Measurements from ENCODE around the gene KIAA0513.
"Not testable (repeated sequence)": the region's sequence is repeated elsewhere in the genome, so short reads cannot be mapped to it uniquely, and the experiment has no call there.

KIAA0513 gene

DNA sequence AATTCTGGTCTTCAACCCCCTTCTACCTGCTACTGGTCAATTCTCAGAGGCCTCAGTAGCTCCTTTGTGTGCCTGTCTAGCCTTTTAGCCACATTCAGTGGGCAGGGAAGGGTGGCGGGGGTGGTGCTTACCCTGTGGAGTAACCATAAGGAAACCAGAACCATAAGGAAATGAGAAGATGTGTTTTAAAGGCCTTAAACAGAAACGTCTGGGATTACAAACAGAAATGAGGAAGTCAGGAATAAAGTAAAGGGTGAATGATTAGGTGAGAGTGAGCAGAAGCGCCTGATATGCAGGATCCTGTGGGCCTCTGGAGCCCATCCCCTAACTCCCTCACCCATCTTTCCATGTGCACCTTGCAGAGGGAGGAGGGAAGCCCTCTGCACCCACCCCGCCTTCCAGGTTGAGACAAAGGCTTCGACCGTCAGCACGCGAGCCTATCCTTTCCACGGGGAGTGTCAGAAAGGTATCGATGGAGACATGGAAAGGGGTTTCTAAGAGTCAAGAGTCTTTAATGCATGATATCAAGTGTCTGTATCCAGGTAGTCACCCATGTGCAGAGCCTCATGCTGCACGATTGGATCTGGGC is 20.4 kb downstream of the KIAA0513 start:
- no peak for DNase-seq (ENCODE audit: low spot score in 2 of 2)

DNA sequence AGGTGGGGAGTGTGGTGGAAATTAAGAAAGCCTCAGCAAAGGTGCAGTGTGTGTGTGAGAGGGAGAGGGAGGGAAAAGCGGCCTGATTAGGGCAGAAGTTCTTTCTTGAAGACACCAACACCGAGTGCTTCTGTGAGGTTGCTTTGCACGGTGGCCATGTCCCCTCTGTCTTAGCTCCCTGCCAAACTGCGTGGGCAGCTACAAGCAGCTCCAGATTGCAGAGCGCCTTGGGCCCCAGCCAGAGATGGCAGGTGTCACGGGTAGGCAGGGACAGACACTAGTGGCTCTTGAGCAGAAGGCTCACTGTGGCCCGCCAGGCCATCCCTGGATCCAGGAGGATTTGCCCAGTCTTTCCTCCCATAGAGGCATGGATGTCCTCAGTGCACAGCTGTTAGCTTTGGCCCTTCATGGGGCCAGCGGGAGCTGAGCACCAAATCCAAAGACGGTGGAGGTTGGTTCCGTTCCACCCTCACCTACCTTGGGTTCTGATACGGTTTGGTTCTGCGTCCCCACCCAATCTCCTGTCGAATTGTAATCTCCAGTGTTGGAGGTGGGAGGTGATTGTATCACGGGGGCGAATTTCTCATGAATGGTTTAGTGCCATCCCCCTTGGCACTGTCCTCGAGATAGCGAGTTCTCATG is 21.4 kb downstream of the KIAA0513 start:
- no peak overlapping the region for H3K4me3 Mint-ChIP-seq
- H3K4me1 Mint-ChIP-seq: no peaks in the 10 kb centered on the region

More for the DNA sequence above, 20.4 kb downstream of the KIAA0513 start:
- no peak overlapping the region for H3K4me3 Mint-ChIP-seq
- H3K27ac Mint-ChIP-seq: no peak overlapping the region
- ATAC-seq: no peak
- no peaks in the 10 kb centered on the region for H3K36me3 Mint-ChIP-seq
- H3K4me1 Mint-ChIP-seq: no peaks in the 10 kb centered on the region
- no peaks in the 10 kb centered on the region for H3K9me3 Mint-ChIP-seq

DNA sequence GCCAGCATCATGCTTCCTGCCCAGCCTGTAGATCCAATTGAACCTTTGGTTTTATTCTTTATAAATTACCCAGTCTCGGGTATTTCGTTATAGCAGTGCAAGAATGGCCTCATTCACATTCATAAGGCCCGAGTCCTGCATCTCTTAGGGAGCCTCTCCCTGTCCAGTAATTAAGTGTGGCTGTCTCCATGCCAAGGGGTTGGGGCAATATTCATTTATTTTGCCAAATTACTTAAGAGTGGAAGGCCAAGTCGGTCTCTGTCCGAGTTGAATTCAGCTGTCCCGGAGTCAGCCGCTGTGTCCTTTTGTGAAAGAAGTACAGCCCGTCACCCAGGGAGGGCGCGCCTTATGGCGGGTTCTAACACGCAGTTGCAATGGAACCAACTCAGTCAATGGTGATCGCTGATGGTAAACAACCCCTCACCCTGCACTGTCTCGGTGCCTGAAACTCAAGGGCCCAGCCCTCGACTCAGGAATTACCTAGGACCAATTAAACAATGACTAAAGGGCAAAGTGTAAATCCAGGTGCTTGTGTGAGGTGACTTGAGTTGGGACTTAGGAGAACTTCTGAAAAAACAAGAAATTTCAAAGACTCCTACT is 22.2 kb downstream of the KIAA0513 start:
- ATAC-seq: no peak
- no peak overlapping the region for H3K4me3 Mint-ChIP-seq
- no peak for DNase-seq (ENCODE audit: low spot score in 2 of 2)
- peak overlapping the region; percentile 75 for H3K27ac Mint-ChIP-seq
- no peaks in the 10 kb centered on the region for H3K36me3 Mint-ChIP-seq
- no peaks in the 10 kb centered on the region for H3K4me1 Mint-ChIP-seq
- H3K9me3 Mint-ChIP-seq: no peaks in the 10 kb centered on the region

More for the DNA sequence above, 21.4 kb downstream of the KIAA0513 start:
- Mint-ChIP-seq H3K9me3 (no peaks in the 10 kb centered on the region), H3K36me3 (no peaks in the 10 kb centered on the region), H3K27ac (peak overlapping the region; percentile 75)
- ATAC-seq (no peak), DNase-seq (ENCODE audit: low spot score in 2 of 2) (no peak)

DNA sequence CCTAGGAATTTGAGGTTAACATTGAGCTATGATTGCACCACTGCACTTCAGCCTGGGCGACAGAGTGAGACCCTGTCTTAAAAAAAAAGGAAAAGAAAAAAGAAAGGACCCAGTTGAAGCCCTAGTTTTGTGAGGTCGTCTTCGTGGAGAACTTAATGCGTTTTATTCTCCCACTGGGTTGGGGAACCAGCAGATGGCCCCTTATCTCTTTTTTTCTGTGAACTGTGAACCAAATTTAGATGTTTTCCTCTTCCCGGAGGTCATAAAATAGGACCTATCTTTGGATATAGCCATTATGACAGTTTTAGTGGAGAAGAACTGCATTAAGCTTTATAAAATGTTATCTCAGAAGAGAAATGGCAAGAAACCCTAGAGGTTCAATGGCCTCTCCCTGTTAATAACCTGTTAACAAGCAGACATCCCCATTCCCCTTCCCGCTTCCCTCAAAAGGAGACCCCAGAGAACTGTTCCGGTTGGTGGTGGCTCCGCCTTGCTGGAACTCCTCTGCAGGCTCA is 23.5 kb downstream of the KIAA0513 start:
- ATAC-seq (no peak), DNase-seq (ENCODE audit: low spot score in 2 of 2) (no peak)
- H3K27ac Mint-ChIP-seq: no peak overlapping the region
- H3K4me3 Mint-ChIP-seq: no peak overlapping the region
- H3K4me1 Mint-ChIP-seq: peaks cover 12% of the 10 kb centered on the region
- H3K36me3 Mint-ChIP-seq: peaks cover 6% of the 10 kb centered on the region
- H3K9me3 Mint-ChIP-seq: no peaks in the 10 kb centered on the region

DNA sequence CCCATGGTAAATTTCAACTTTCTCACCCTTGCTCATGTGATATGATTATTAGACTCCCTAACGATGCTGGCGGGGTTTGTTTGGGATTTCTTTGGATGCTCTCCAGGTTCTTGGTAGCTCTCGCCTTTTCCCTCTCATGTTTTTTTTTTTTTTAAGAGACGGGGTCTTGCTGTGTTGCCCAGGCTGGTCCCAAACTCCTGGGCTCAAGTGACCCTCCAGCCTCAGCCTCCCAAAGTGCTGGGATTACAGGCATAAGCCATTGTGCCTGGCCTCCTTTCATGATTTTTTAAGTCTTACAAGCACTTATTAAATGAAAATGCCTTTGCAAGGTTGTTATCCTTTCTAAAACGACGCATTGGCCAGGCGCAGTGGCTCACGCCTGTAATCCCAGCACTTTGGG is 24.1 kb downstream of the KIAA0513 start:
- H3K9me3 Mint-ChIP-seq: no peaks in the 10 kb centered on the region
- H3K27ac Mint-ChIP-seq: no peak overlapping the region
- DNase-seq (ENCODE audit: low spot score in 2 of 2) (no peak), ATAC-seq (no peak)
- H3K36me3 Mint-ChIP-seq: peaks cover 12% of the 10 kb centered on the region
- H3K4me1 Mint-ChIP-seq: peaks cover 17% of the 10 kb centered on the region
- no peak overlapping the region for H3K4me3 Mint-ChIP-seq

DNA sequence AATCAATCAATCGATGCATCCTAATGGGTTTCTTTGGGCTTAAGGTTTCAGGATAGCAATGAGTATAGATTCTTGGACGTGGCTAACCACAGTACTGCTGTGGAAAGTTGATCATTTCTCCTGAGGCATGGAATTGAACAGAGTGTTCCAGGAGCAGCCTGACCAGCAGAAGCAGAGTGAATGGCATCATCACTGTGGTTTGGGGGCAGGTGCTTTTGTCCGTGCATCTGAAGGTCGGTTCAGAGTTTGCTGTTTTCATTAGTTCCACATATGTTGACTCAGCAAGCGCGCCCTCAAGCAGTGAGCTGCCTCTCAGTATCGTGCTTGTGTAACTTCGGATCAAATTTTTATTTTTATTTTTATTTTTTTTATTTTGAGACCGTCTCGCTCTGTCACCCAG is 24.9 kb downstream of the KIAA0513 start:
- Mint-ChIP-seq H3K9me3 (no peaks in the 10 kb centered on the region), H3K4me3 (no peak overlapping the region), H3K27ac (no peak overlapping the region), H3K4me1 (peaks cover 26% of the 10 kb centered on the region), H3K36me3 (peaks cover 12% of the 10 kb centered on the region)
- ATAC-seq: no peak
- DNase-seq (ENCODE audit: low spot score in 2 of 2): no peak

DNA sequence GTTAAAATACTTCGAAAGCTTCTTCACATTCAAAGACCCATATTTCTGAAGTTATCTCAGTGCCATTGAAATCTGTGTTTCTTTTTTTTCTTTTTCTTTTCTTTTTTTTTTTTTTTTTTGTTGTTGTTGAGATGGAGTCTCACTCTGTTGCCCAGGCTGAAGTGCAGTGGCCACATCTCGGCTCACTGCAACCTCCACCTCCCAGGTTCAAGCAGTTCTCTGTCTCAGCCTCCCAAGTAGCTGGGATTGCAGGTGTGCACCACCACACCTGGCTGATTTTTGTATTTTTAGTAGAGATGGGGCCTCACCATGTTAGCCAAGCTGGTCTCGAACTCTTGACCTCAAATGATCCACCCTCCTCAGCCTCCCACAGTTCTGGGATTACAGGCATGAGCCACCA is 26.7 kb downstream of the KIAA0513 start:
- not testable (repeated sequence) for H3K4me3 Mint-ChIP-seq; ATAC-seq; H3K27ac Mint-ChIP-seq; DNase-seq (ENCODE audit: low spot score in 2 of 2); H3K9me3 Mint-ChIP-seq
- Mint-ChIP-seq H3K36me3 (peaks cover 12% of the 10 kb centered on the region), H3K4me1 (peaks cover 30% of the 10 kb centered on the region)

DNA sequence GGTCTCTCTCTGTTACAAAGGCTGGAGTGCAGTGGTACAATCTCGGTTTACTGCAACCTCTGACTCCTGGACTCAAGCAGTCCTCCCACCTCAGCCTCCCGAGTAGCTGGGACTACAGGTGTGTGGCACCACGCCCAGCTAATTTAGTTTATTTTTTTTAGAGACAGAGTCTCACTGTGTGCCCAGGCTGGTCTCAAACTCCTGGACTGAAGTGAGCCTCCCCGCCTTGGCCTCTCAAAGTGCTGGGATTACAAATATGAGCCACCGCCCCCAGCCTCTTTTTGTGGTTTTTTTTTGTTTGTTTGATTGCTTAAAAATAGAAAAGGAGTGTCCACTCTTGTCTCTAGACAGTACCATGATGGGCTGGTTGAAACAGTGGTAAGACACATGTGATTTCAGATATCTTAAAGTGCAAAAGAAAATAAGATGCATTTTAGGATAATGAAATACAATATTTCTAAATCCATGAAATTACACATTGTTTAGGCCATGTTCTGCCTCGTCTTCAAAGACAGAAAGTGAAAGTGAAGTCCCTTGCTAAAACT is 27.4 kb downstream of the KIAA0513 start:
- Mint-ChIP-seq H3K4me3 (peak overlapping the region; percentile 64), H3K4me1 (peaks cover 30% of the 10 kb centered on the region), H3K9me3 (no peaks in the 10 kb centered on the region), H3K36me3 (peaks cover 12% of the 10 kb centered on the region), H3K27ac (peak overlapping the region; percentile 70)
- DNase-seq (ENCODE audit: low spot score in 2 of 2) (no peak), ATAC-seq (no peak)

DNA sequence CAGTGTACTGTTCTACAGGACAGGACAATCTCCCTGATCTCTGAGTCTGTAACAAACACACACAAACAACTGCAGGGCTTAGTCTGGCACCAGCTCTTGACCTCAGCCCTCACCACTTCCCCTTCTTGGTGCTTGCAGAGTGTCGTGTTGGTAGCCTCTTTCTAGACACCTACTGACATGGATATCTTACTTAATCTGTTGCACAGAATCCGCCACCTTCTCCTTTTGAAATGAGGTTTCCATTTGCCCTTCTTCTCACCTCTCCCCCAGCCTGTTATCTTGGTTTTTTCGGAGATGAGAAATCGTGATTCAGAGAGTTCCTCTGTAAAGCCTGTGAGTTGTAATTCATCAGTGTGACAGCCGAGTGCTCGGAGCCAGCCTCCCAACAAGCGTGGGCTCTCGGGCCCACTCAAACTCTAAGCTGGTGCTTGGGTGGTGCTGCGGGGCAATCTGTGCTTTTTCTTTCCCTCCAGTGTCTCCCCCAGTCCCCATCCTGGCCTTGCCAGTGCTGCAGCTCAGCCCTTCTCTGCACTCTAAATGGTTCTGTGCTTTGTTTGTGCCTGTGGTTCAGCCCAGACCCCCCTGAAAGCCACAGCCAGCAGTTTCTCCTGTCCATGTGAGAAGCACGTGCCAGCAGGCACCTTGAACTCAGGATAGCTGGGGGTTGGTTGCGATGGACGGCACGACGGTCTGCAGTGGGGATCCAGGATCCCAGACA is 28.1 kb downstream of the KIAA0513 start:
- Mint-ChIP-seq H3K4me1 (peaks cover 30% of the 10 kb centered on the region), H3K27ac (peak overlapping the region; percentile 70), H3K36me3 (peaks cover 12% of the 10 kb centered on the region), H3K9me3 (no peaks in the 10 kb centered on the region), H3K4me3 (peak overlapping the region; percentile 64)
- ATAC-seq (peak; percentile 98), DNase-seq (ENCODE audit: low spot score in 2 of 2) (peak; percentile 41 to 86)

DNA sequence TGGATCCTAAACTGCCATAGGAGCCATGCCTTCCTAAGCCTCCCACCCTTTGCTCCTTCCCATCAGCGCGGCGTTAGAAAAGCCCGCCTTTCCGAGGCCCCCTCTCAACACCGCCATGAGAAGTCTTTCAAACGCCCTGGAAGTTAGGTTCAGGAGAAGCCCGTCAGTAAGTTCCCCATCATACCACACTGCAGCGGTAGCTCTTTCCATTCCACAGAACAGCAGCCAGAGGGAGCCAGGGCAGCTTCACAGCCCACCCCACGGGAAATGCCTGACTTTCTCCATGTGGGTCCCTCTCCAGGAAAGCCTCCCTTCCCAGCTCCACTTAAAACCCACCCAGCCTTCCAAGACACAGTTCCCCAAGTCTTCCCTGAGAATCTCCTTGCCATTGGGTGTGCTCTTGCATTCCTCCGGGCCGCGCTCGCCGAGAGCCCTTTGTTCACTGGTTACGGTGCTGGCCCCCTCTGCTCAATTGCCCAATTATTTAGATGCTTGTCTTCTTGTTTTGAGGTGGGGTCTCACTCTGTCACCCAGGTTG is 28.7 kb downstream of the KIAA0513 start:
- peaks cover 32% of the 10 kb centered on the region for H3K4me1 Mint-ChIP-seq
- no peak for DNase-seq (ENCODE audit: low spot score in 2 of 2)

DNA sequence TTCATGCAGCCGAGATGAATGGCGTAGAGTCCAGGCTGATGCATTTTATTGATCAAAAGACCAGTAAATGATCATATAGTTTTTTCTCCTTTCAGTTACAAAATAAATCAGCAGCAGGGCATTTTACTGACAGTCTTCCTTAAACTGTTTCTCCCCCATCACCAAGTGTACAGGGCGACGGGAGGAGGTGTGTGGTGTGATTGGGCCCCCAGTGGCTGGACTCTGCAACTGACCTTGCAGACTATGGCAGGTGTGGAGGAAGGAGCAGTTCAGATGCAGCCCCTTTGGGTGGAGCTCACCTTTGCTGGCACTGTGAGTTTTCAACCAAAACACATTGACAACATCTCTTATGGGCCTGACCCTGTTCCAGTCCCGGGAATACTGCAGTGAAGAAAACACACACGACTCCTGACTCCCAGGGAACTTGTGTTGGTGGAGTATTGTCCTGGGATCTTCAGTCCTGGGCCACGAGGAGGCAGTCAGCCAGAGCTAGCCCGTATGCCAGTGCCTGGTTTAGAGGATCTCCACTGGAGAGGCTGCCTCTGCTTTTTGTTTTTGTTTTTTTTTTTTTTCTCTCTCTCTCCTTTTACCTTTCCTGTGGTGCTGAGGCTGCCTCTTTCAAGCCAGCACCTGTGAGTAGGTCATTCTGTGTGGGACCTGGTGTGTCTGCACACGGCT is 29.8 kb downstream of the KIAA0513 start:
- H3K9me3 Mint-ChIP-seq: no peaks in the 10 kb centered on the region
- peak overlapping the region; percentile 64 for H3K4me3 Mint-ChIP-seq
- peak overlapping the region; percentile 32 for H3K27ac Mint-ChIP-seq
- H3K4me1 Mint-ChIP-seq: peaks cover 36% of the 10 kb centered on the region
- peaks cover 12% of the 10 kb centered on the region for H3K36me3 Mint-ChIP-seq
- DNase-seq (ENCODE audit: low spot score in 2 of 2) (no peak), ATAC-seq (no peak)

More for the DNA sequence above, 28.7 kb downstream of the KIAA0513 start:
- Mint-ChIP-seq H3K36me3 (peaks cover 12% of the 10 kb centered on the region), H3K9me3 (no peaks in the 10 kb centered on the region), H3K27ac (peak overlapping the region; percentile 70), H3K4me3 (peak overlapping the region; percentile 64)
- ATAC-seq: no peak

DNA sequence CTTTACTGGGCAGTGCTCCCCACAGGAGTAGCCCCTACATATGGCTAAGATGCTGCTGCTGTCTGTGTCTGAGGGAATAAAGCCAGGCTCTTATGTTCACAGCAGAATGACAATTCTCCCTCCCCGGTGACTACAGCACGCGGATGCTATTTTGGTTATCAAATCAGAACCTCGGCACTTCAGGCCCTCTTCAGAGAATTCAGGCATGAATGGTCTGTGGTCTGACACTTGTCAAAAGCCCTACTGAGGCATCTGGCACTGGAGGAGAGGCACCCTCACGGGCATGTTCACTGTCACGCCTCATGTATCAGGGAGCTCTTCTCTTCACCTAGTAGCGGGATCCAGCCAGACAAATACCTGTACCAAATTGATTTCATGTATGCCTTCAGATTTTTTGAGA is 30.4 kb downstream of the KIAA0513 start:
- DNase-seq (ENCODE audit: low spot score in 2 of 2) (no peak), ATAC-seq (no peak)
- Mint-ChIP-seq H3K4me1 (peaks cover 36% of the 10 kb centered on the region), H3K9me3 (no peaks in the 10 kb centered on the region), H3K4me3 (no peak overlapping the region), H3K27ac (peak overlapping the region; percentile 32), H3K36me3 (peaks cover 12% of the 10 kb centered on the region)

DNA sequence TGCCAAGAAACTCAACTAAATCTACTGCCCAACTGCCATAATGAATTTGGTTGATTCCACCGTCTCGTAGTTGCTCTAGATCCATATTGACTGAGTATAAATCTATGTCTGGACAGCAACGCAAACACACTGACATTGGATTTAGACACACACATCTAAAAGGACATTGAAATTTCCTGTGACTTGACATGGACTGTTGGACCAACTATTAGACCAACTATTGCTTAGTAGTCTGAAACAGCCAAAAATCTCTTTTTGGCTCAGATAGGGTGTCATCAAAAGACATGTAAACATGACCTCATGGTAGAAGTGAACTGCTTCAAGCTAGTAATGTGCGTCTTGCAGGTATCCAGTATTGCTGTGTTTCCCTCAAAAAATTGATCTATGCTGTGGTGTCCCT is 31.3 kb downstream of the KIAA0513 start:
- ATAC-seq (no peak), DNase-seq (ENCODE audit: low spot score in 2 of 2) (no peak)
- Mint-ChIP-seq H3K4me3 (no peak overlapping the region), H3K9me3 (no peaks in the 10 kb centered on the region), H3K36me3 (peaks cover 12% of the 10 kb centered on the region), H3K27ac (no peak overlapping the region), H3K4me1 (peaks cover 36% of the 10 kb centered on the region)

DNA sequence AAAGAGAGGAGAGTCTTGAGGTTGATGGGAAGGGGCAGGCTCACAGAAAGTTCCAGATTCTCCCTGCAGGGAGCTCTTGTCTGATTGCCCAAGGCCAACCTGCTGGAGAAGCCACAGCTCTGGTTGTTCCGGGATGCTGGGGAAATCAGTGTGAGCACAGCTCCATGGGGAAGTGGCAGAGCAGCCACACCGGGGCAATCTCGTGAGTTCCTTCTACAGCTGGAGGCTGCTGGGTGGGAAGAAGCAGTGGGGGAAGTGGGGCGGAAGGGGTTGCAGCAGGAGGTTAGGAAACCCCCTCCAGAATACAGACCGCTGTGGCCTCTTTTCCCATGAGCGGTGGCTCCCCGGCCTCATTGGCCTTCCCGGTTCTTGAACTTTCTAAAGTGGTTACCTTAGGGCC is 34.0 kb downstream of the KIAA0513 start:
- H3K9me3 Mint-ChIP-seq: no peaks in the 10 kb centered on the region
- DNase-seq (ENCODE audit: low spot score in 2 of 2) (no peak), ATAC-seq (no peak)
- peaks cover 20% of the 10 kb centered on the region for H3K4me1 Mint-ChIP-seq
- H3K36me3 Mint-ChIP-seq: peaks cover 11% of the 10 kb centered on the region
- H3K27ac Mint-ChIP-seq: no peak overlapping the region
- no peak overlapping the region for H3K4me3 Mint-ChIP-seq
